ENCODE results near the gene RERE. TPM values are rescaled to one million over a fixed set of nuclear protein-coding genes. Genes with fewer than 3 reads are reported as not detected.

The RERE gene
- total RNA-seq, 2 donors from 2014 or later = 96.0 to 105 TPM

- H3K27me3 ChIP-seq = no peaks in the 10 kb centered on the region
- no peaks in the 10 kb centered on the region for H3K4me1 ChIP-seq
- intact Hi-C loops (cut with DNase I) = no loop called here
- no peak overlapping the region for H3K9ac ChIP-seq (ENCODE audit: low read depth in 2 of 2, low read length in 2 of 2)
- no peaks in the 10 kb centered on the region for H3K36me3 ChIP-seq
- no peaks in the 10 kb centered on the region for H3K9me3 ChIP-seq
- DNase-seq = no peak
- H3K27ac ChIP-seq = peak overlapping the region; percentile 47
- TF ChIP-seq CTCF (IDR thresholded peaks at IDR 0.05) = no peak
- no peak overlapping the region for H3K4me3 ChIP-seq
These were observed 75.2 kb downstream of the RERE start for GRCh38 chr1:8742022-8742924.

- Histone ChIP-seq H3K27me3 (no peaks in the 10 kb centered on the region), H3K27ac (no peak overlapping the region), H3K4me1 (no peaks in the 10 kb centered on the region), H3K9me3 (no peaks in the 10 kb centered on the region), H3K36me3 (no peaks in the 10 kb centered on the region), H3K4me3 (no peak overlapping the region), H3K9ac (ENCODE audit: low read depth in 2 of 2, low read length in 2 of 2) (no peak overlapping the region)
- intact Hi-C loops (cut with DNase I) = no loop called here
- TF ChIP-seq CTCF (IDR thresholded peaks at IDR 0.05) = no peak
- DNase-seq = no peak
These were observed 77.4 kb downstream of the RERE start for GRCh38 chr1:8740034-8740449.

- Histone ChIP-seq H3K9ac (ENCODE audit: low read depth in 2 of 2, low read length in 2 of 2) (no peak overlapping the region), H3K4me1 (no peaks in the 10 kb centered on the region), H3K27me3 (no peaks in the 10 kb centered on the region), H3K36me3 (no peaks in the 10 kb centered on the region), H3K27ac (no peak overlapping the region), H3K4me3 (no peak overlapping the region), H3K9me3 (no peaks in the 10 kb centered on the region)
- no peak for TF ChIP-seq CTCF (IDR thresholded peaks at IDR 0.05)
- intact Hi-C loops (cut with DNase I) = no loop called here
- no peak for DNase-seq
These were observed 78.1 kb downstream of the RERE start for GRCh38 chr1:8739377-8739776.

GRCh38 chr1:8736927-8737326 lies 80.5 kb downstream of the RERE start:
- DNase-seq = no peak
- no peak overlapping the region for H3K9ac ChIP-seq (ENCODE audit: low read depth in 2 of 2, low read length in 2 of 2)
- no peak overlapping the region for H3K27ac ChIP-seq
- H3K36me3 ChIP-seq = no peaks in the 10 kb centered on the region
- intact Hi-C loops (cut with DNase I) = no loop called here
- TF ChIP-seq CTCF (IDR thresholded peaks at IDR 0.05) = no peak
- H3K9me3 ChIP-seq = no peaks in the 10 kb centered on the region
- H3K27me3 ChIP-seq = no peaks in the 10 kb centered on the region
- no peak overlapping the region for H3K4me3 ChIP-seq
- no peaks in the 10 kb centered on the region for H3K4me1 ChIP-seq

GRCh38 chr1:8733484-8733883 lies 84.0 kb downstream of the RERE start:
- intact Hi-C loops (cut with DNase I) = no loop called here
- Histone ChIP-seq H3K9me3 (no peaks in the 10 kb centered on the region), H3K9ac (ENCODE audit: low read depth in 2 of 2, low read length in 2 of 2) (no peak overlapping the region), H3K4me1 (no peaks in the 10 kb centered on the region), H3K36me3 (no peaks in the 10 kb centered on the region), H3K4me3 (no peak overlapping the region), H3K27ac (no peak overlapping the region), H3K27me3 (no peaks in the 10 kb centered on the region)
- TF ChIP-seq CTCF (IDR thresholded peaks at IDR 0.05) = no peak
- DNase-seq = no peak
